Activated CD8-positive, alpha-beta T cell treated with anti-CD3 and anti-CD28 coated beads, Interleukin-2, amount 10 ng/mL, durations not matched to agents 7 days and 5 days (primary cell): ENCODE measurements around the gene ARFGEF2. TPM values are rescaled to one million over a fixed set of nuclear protein-coding genes. Genes with fewer than 3 reads are reported as not detected.
"Not testable (repeated sequence)": the region's sequence is repeated elsewhere in the genome, so short reads cannot be mapped to it uniquely, and the experiment has no call there.

Experiments used
- ATAC-seq: fragments of 150-1000 bp; cut with Tn5 transposase; one replicate; pipeline ENCODE4 v1.10.0; 2021; ENCODE audit warnings: moderate library complexity
- CTCF ChIA-PET: fragments of 350-600 bp; sonication (Branson Sonifier 250); formaldehyde crosslinking; loops from one replicate; lab custom pipeline; 2021; ENCODE audit warnings: antibody characterized with exemption; lab: Charles Lee
- POLR2A ChIA-PET: fragments of 350-600 bp; sonication (Branson Sonifier 250); formaldehyde crosslinking; loops from one replicate; lab custom pipeline; 2021; ENCODE audit warnings: antibody characterized with exemption; lab: Charles Lee
- DNase-seq: peaks from one replicate; pipeline ENCODE4 v3.0.0-alpha.2; 2020
- H3K27ac Mint-ChIP-seq: one replicate; pipeline ENCODE4 v1.8.0; 2021; ENCODE audit warnings: mild to moderate bottlenecking, mixed read lengths
- H3K27me3 Mint-ChIP-seq: one replicate; pipeline ENCODE4 v1.8.0; 2021; ENCODE audit warnings: low read depth, mixed read lengths
- H3K36me3 Mint-ChIP-seq: one replicate; pipeline ENCODE4 v1.8.0; 2021; ENCODE audit warnings: low read depth, mixed read lengths
- H3K4me1 Mint-ChIP-seq: one replicate; pipeline ENCODE4 v1.8.0; 2021; ENCODE audit warnings: low read depth, mixed read lengths
- H3K4me3 Mint-ChIP-seq: one replicate; pipeline ENCODE4 v1.8.0; 2021; ENCODE audit warnings: mild to moderate bottlenecking, mixed read lengths
- H3K9me3 Mint-ChIP-seq: one replicate; pipeline ENCODE4 v1.8.0; 2022; ENCODE audit warnings: mixed read lengths; ENCODE audit not compliant: insufficient read depth
- total RNA-seq, 2 experiments: library from RNA; stranded (reverse); gene quantifications; one replicate each; pipeline ENCODE4 v1.2.3, GENCODE V29; 2021

The ARFGEF2 gene
- total RNA-seq, 2 experiments from 2014 or later = 19.1 to 20.1 TPM

DNA sequence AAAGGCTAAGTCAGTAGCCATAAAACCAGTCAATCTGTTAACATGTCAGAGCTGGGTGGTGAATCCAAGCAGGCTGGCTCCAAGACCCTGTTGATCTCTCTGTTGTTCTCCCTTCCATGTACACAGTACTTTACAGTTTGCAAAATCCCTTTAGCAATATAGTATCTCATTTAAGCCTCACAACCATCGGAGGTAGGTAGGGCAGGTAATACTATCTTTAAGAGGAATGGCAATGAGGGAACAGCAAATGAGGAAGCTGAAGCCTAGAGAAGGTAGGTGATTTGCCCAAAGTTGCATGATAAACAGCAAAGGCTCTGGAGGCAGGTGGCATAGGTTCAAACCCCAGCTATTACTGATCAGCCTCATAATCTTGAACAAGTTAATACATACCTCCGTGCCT, 34.7 kb upstream of the ARFGEF2 start:
- no peak for ATAC-seq
- Mint-ChIP-seq H3K36me3 (no peaks in the 10 kb centered on the region), H3K27ac (no peak overlapping the region), H3K4me1 (no peaks in the 10 kb centered on the region), H3K4me3 (no peak overlapping the region), H3K9me3 (no peaks in the 10 kb centered on the region), H3K27me3 (peaks cover 25% of the 10 kb centered on the region)
- POLR2A ChIA-PET = no interaction called here
- CTCF ChIA-PET = interaction anchor here (1.0 to 1.2 kb wide), 2 partner anchors 230 to 266 kb away, joined by 3 read pairs; no protein-coding TSS in a partner anchor
- DNase-seq = no peak

DNA sequence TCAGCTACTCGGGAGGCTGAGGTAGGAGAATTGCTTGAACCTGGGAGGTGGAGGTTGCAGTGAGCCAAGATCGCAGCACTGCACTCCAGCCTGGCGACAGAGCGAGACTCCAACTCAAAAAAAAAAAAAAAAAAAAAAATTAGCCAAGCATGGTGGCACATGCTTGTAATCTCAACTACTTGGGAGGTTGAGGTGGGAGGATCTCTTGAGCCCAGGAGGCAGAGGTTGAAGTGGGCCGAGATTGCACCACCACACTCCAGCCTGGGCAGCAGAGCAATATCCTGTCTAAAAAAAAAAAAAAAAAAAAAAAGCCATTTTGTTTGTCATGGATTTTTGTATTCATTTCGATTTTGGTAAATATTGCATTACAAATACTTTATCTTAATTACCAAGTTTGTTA, 33.0 kb upstream of the ARFGEF2 start:
- H3K27ac Mint-ChIP-seq, H3K36me3 Mint-ChIP-seq, DNase-seq, H3K9me3 Mint-ChIP-seq, H3K4me3 Mint-ChIP-seq, CTCF ChIA-PET, ATAC-seq, H3K4me1 Mint-ChIP-seq, POLR2A ChIA-PET: not testable (repeated sequence)
- H3K27me3 Mint-ChIP-seq = peaks cover 25% of the 10 kb centered on the region

DNA sequence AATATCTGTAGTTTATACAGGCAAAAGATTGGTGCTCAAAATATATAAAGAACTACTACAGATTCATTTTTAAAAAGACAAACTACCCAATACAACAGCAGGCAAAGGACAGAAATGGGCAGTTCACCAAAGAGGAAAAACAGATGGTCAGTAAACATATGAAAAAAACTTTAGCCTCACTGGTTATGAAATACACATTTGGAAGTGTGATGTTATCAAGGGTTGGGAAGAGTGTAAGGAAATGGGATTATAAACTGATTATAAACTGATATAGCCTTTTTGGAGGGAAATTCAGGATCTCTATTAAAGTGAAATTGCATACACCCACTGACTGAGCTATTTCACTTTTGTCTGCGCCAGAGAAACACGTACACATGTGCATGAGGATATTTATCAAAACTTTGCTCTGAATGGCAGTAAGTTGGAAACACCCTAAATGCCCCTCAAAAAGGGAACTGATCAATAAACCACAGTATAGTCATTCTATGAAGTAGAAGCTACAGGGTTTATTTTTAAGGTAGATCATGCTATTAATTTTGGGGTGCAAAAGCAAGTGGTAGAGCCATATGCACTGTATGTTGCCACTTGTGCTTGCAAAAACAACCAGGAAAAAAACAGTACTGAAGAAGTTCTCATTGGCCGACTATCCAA, 32.2 kb upstream of the ARFGEF2 start:
- ATAC-seq = no peak
- POLR2A ChIA-PET = no interaction called here
- no peaks in the 10 kb centered on the region for H3K36me3 Mint-ChIP-seq
- no peaks in the 10 kb centered on the region for H3K4me1 Mint-ChIP-seq
- peaks cover 25% of the 10 kb centered on the region for H3K27me3 Mint-ChIP-seq
- CTCF ChIA-PET = interaction anchor here (1.0 to 1.3 kb wide), 2 partner anchors 200 to 268 kb away, joined by 3 read pairs; no protein-coding TSS in a partner anchor
- DNase-seq = no peak
- H3K4me3 Mint-ChIP-seq = no peak overlapping the region
- no peaks in the 10 kb centered on the region for H3K9me3 Mint-ChIP-seq
- no peak overlapping the region for H3K27ac Mint-ChIP-seq

DNA sequence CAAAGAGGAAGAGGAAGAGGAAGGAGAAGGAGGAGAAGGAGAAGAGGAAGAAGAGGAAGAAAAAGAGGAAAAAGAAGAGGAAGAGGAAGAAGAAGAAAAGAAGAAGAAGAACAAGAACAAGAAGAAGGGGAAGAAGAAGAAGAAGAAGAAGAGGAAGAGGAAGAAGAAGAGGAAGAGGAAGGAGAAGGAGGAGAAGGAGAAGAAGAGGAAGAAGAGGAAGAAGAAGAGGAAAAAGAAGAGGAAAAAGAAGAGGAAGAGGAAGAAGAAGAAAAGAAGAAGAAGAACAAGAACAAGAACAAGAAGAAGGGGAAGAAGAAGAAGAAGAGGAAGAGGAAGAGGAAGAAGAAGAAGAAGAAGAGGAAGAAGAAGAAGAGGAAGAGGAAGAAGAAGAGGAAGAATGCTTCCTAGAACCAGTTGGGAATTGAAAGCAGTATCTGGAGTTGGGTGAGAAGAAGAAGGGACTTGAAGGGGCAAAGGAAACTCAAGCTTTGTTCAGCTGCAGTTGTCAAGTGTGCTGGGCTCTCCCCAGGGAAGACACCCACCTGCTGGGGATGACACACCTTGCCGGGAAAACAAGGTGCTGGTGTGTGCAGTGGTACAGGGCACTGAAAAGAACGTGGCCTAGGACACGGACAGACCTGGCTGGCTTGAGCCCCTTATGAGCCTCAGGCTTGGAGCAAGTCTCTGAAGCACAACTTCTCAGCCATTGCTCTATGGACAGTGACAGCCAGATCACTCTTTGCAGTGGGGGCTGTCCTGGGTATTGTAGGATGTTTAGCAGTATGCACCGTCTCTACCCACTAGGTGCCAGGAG, 30.1 kb upstream of the ARFGEF2 start:
- DNase-seq = no peak
- Mint-ChIP-seq H3K27me3 (peaks cover 22% of the 10 kb centered on the region), H3K36me3 (no peaks in the 10 kb centered on the region), H3K4me1 (no peaks in the 10 kb centered on the region), H3K9me3 (no peaks in the 10 kb centered on the region), H3K27ac (no peak overlapping the region), H3K4me3 (no peak overlapping the region)
- ATAC-seq = no peak
- ChIA-PET POLR2A (no interaction called here), CTCF (interaction anchor here (2.4 kb wide), 1 partner anchor 234 kb away, joined by 11 read pairs; no protein-coding TSS in a partner anchor)

DNA sequence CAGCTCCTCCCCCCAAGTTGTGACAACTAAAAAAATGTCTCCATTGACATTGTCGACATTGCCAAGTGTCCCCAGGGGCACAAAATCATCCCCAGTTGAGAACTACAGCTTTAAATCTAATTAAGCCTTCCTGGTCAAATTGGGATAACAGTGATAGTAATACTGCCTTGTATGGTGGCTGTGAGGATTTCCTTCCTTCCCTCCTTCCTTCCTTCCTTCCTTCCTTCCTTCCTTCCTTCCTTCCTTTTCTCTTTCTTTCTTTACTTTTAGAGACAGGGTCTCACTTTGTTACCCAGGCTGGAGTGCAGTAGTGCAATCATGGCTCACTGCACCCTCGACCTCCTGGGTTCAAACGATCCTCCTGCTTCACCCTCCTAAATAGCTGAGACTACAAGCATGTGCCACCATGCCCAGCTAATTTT, 29.5 kb upstream of the ARFGEF2 start:
- Mint-ChIP-seq H3K27me3 (peaks cover 22% of the 10 kb centered on the region), H3K27ac (no peak overlapping the region), H3K9me3 (no peaks in the 10 kb centered on the region), H3K4me1 (no peaks in the 10 kb centered on the region), H3K36me3 (no peaks in the 10 kb centered on the region), H3K4me3 (no peak overlapping the region)
- CTCF ChIA-PET = interaction anchor here (1.9 to 2.4 kb wide), 3 partner anchors 13 to 271 kb away, joined by 6 to 13 read pairs (median 11); no protein-coding TSS in a partner anchor
- DNase-seq = no peak
- POLR2A ChIA-PET = no interaction called here
- ATAC-seq = no peak

DNA sequence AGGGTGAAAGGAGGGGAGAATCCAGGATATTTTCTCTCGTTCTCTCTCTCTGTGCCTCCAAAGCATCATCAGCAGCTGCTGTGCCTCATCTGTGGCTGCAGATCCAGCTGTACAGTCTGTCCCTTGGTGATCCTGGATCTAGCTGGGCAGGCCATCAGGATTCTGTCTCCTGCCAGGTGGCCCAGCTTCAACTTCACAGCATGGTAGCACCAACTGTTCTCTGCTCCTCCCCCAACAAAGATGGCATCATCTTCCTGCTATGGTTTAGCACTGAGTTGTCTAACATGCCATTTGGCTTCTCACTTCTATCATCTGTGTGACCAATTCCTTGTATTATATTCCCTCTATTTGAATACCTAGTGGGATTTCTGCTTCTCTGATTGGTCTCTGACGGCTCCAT, 28.6 kb upstream of the ARFGEF2 start:
- H3K27ac Mint-ChIP-seq = no peak overlapping the region
- no peak for ATAC-seq
- no peak overlapping the region for H3K4me3 Mint-ChIP-seq
- POLR2A ChIA-PET = no interaction called here
- no peaks in the 10 kb centered on the region for H3K9me3 Mint-ChIP-seq
- H3K36me3 Mint-ChIP-seq = no peaks in the 10 kb centered on the region
- no peaks in the 10 kb centered on the region for H3K4me1 Mint-ChIP-seq
- no peak for DNase-seq
- peaks cover 28% of the 10 kb centered on the region for H3K27me3 Mint-ChIP-seq
- CTCF ChIA-PET = interaction anchor here (1.9 to 2.4 kb wide), 3 partner anchors 12 to 272 kb away, joined by 6 to 13 read pairs (median 11); no protein-coding TSS in a partner anchor

DNA sequence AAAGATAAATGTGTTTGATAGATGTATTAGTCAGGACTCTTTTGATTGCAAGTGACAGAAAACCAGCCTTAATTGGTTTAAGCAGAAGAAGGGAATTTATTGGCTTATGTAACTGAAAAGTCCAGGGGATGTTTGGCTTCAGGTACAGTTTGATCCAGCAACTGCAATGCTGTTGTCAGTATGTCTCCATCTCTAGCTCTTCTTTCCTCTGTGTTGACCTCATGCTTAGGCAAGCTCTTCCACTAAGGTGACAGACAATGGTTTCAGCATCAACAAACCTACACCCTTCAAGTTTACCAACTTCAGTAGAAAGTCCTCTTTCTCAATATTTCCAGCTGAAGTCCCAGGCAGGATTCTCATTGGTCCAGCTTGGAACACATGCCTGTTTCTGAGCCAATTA, 28.1 kb upstream of the ARFGEF2 start:
- Mint-ChIP-seq H3K9me3 (no peaks in the 10 kb centered on the region), H3K4me1 (no peaks in the 10 kb centered on the region), H3K27me3 (peaks cover 32% of the 10 kb centered on the region), H3K27ac (no peak overlapping the region), H3K4me3 (no peak overlapping the region), H3K36me3 (no peaks in the 10 kb centered on the region)
- DNase-seq (no peak), ATAC-seq (no peak)
- ChIA-PET CTCF (interaction anchor here (0.9 to 2.4 kb wide), 5 partner anchors 11 to 273 kb away, joined by 3 to 13 read pairs (median 6); no protein-coding TSS in a partner anchor), POLR2A (no interaction called here)

DNA sequence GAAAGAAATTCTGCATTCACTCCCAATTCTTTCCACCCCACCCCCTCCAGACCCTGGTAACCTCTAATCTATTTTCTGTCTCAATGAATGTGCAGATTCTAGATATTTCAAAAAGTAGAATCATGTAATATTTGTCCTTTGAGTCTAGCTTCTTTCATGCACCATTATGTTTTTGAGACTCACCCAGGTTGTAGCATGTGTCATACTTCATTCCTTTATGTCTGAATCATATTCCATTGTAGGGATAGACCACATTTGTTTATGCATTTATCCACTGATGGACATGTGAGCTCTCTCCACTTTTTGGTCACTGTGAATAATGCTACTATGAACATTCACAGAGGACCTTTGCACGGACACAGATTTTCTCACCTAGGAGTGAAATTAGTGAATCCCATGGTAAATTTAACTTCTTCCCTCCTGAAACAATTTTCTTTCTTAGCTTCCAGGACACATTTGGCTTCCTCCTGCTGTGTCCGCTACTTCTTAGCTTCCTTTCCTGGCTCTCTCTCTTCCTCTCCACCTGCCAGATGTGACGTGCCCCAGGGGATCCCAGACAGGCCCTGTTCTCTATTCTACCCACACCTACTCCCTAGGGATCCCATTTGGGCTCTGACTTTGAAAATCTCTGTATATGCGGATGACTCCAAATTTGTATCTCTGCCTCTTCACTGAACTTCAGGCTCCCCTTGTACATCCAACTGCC, 24.1 kb upstream of the ARFGEF2 start:
- ChIA-PET POLR2A (no interaction called here), CTCF (no interaction called here)
- Mint-ChIP-seq H3K4me1 (peaks cover 6% of the 10 kb centered on the region), H3K9me3 (no peaks in the 10 kb centered on the region), H3K27ac (no peak overlapping the region), H3K4me3 (no peak overlapping the region), H3K27me3 (peaks cover 25% of the 10 kb centered on the region), H3K36me3 (no peaks in the 10 kb centered on the region)
- ATAC-seq (no peak), DNase-seq (no peak)

DNA sequence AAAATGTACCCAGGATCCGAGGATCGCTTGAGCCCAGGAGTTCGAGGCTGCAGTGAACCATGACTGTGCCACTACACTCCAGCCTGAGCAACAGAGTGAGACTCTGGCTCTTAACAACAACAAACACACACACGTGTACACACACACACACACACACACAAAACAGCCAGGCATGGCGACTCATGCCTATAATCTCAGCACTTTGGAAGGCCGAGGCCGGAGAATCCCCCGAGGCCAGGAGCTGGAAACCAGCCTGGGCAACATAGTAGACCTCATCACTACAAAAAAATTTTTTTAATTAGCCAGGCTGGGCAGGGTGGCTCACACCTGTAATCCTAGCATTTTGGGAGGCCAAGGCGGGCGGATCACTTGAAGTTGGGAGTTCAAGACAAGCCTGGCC, 23.3 kb upstream of the ARFGEF2 start:
- Mint-ChIP-seq H3K27me3 (peaks cover 25% of the 10 kb centered on the region), H3K36me3 (no peaks in the 10 kb centered on the region), H3K4me3 (no peak overlapping the region), H3K4me1 (peaks cover 6% of the 10 kb centered on the region), H3K27ac (no peak overlapping the region), H3K9me3 (no peaks in the 10 kb centered on the region)
- ATAC-seq (no peak), DNase-seq (no peak)
- CTCF ChIA-PET = no interaction called here
- POLR2A ChIA-PET = no interaction called here

DNA sequence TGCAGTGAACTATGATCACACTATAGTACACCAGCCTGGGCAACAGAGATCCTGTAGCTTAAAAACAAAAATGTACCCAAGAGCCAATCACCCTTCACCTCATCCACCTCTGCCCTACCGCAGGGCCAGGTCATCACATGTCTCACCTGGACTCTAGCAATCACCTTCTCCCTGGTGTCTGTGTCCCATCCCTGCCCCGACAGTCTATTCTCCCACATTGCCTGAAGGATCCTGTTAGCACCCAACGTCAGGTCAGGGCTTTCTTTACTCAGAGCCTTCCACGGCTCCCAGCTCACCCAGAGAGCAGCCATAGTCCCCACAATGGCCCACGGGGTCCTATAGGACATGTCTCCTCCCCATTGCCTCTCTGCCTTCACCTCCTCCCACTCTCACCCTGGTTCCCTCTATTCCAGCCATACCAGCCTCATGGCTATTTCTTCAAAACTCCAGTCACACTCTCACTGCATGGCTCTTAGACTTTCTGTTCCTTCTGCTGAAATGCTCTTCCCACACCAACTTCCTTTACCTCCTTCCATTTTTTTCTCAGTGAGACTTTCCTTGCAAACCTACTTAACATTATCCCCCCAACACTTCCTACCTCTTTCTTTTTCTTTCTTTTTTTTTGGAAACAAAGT, 22.5 kb upstream of the ARFGEF2 start:
- Mint-ChIP-seq H3K9me3 (no peaks in the 10 kb centered on the region), H3K27ac (no peak overlapping the region), H3K27me3 (peaks cover 25% of the 10 kb centered on the region), H3K4me1 (peaks cover 6% of the 10 kb centered on the region), H3K4me3 (no peak overlapping the region), H3K36me3 (no peaks in the 10 kb centered on the region)
- ChIA-PET CTCF (no interaction called here), POLR2A (no interaction called here)
- no peak for ATAC-seq
- DNase-seq = no peak

DNA sequence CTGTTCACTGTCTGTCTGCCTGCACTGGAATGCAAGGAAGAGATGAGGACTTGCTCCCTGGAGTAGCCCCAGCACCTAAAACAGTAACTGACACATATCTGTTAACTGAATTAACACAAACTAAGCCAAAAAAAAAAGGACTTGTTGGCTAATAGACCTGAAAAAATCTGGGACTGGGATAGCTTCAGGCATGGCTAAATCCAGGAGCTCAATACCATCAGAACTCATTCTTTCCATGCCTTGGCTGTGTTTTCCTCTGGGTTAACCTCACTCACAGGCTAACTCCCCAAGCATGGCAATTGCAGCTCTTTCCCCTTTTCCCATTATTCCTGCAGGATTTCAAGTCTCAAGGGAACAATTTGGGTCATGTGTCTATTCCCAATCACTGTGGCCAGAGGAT, 21.6 kb upstream of the ARFGEF2 start:
- no peak overlapping the region for H3K4me3 Mint-ChIP-seq
- H3K27ac Mint-ChIP-seq = no peak overlapping the region
- POLR2A ChIA-PET = interaction anchor here (1.0 kb wide), 1 partner anchor 22 kb away, joined by 8 read pairs; no protein-coding TSS in a partner anchor
- H3K36me3 Mint-ChIP-seq = no peaks in the 10 kb centered on the region
- H3K27me3 Mint-ChIP-seq = peaks cover 25% of the 10 kb centered on the region
- ATAC-seq = no peak
- DNase-seq = no peak
- CTCF ChIA-PET = interaction anchor here (2.7 kb wide), 1 partner anchor 242 kb away, joined by 10 read pairs; no protein-coding TSS in a partner anchor
- no peaks in the 10 kb centered on the region for H3K9me3 Mint-ChIP-seq
- H3K4me1 Mint-ChIP-seq = peaks cover 12% of the 10 kb centered on the region
